OCI-LY3 (cell line): ENCODE results near the gene L3MBTL4.
"Not testable (repeated sequence)": the region's sequence is repeated elsewhere in the genome, so short reads cannot be mapped to it uniquely, and the experiment has no call there.

Experiments used
- H2AFZ ChIP-seq: fragments of 200-600, 300-600 bp; shearing (Covaris generic); 2 replicates; pipeline ENCODE4 v1.6.0; 2014; ENCODE audit warnings: antibody characterized with exemption, low read depth, low read length
- H3K27ac ChIP-seq: fragments of 200-600, 300-600 bp; sonication (generic); 2 replicates; pipeline ENCODE4 v1.5.1; 2014; ENCODE audit warnings: mild to moderate bottlenecking, low read length, moderate library complexity, mixed read lengths
- H3K27me3 ChIP-seq: fragments of 200-600, 300-600 bp; sonication (generic); 2 replicates; pipeline ENCODE4 v1.6.1; 2014; ENCODE audit warnings: low read depth, low read length, mixed read lengths
- H3K36me3 ChIP-seq: fragments of 200-600, 300-600 bp; sonication (generic); replicated peaks from 2 replicates; pipeline ENCODE3; 2014; ENCODE audit warnings: low read depth, low read length, mixed read lengths
- H3K4me1 ChIP-seq: fragments of 300-600, 200-600 bp; sonication (generic); 2 replicates; pipeline ENCODE4 v1.6.1; 2014; ENCODE audit warnings: low read length, mixed read lengths
- H3K4me2 ChIP-seq: fragments of 200-600, 300-600 bp; sonication (generic); 2 replicates; pipeline ENCODE4 v1.6.1; 2014; ENCODE audit warnings: low read length, mixed read lengths
- H3K4me3 ChIP-seq: fragments of 300-600, 200-600 bp; sonication (generic); 2 replicates; pipeline ENCODE4 v1.5.1; 2014; ENCODE audit warnings: antibody characterized with exemption, mild to moderate bottlenecking, low read length, moderate library complexity
- H3K79me2 ChIP-seq: fragments of 300-600, 200-600 bp; shearing (Covaris generic); 2 replicates; pipeline ENCODE4 v1.6.1; 2014; ENCODE audit warnings: mild to moderate bottlenecking, low read length, mixed read lengths
- H3K9ac ChIP-seq: fragments of 300-600, 200-600 bp; shearing (Covaris generic); 2 replicates; pipeline ENCODE4 v1.6.0; 2014; ENCODE audit warnings: mild to moderate bottlenecking, low read length, moderate library complexity
- H3K9me3 ChIP-seq: fragments of 200-600, 300-600 bp; shearing (Covaris generic); 2 replicates; pipeline ENCODE4 v1.6.1; 2014; ENCODE audit warnings: low read length, mixed read lengths; ENCODE audit not compliant: insufficient read depth
- H4K20me1 ChIP-seq: fragments of 200-600, 300-600 bp; sonication (generic); 2 replicates; pipeline ENCODE4 v1.6.1; 2016; ENCODE audit warnings: low read length, mixed read lengths; ENCODE audit not compliant: insufficient read depth
- CTCF ChIP-seq: fragments of 200-600, 300-600 bp; sonication (generic); IDR thresholded peaks from 2 replicates; pipeline ENCODE4 v1.5.1; 2014; ENCODE audit warnings: antibody characterized with exemption, low read length, low read depth
- EZH2phosphoT487 ChIP-seq: fragments of 200-600 bp; shearing (Covaris generic); IDR thresholded peaks from 2 replicates; pipeline ENCODE4 v1.6.1; 2018; ENCODE audit warnings: antibody characterized with exemption, mixed run types, low read depth

The L3MBTL4 gene

GRCh38 chr18:6269660-6270332, 144.9 kb downstream of the L3MBTL4 start:
- Histone ChIP-seq H3K27me3 (no peaks in the 10 kb centered on the region), H3K4me2 (no peak overlapping the region), H4K20me1 (no peaks in the 10 kb centered on the region), H3K36me3 (no peaks in the 10 kb centered on the region), H3K9ac (no peak overlapping the region), H3K4me3 (no peak overlapping the region), H2AFZ (no peak overlapping the region), H3K4me1 (no peaks in the 10 kb centered on the region), H3K27ac (no peak overlapping the region), H3K9me3 (no peaks in the 10 kb centered on the region), H3K79me2 (no peaks in the 10 kb centered on the region)
- TF ChIP-seq CTCF (no peak), EZH2phosphoT487 (no peak)

GRCh38 chr18:6266212-6266611, 148.5 kb downstream of the L3MBTL4 start:
- TF ChIP-seq CTCF (no peak), EZH2phosphoT487 (no peak)
- Histone ChIP-seq H4K20me1 (no peaks in the 10 kb centered on the region), H3K4me3 (no peak overlapping the region), H3K4me1 (no peaks in the 10 kb centered on the region), H3K79me2 (no peaks in the 10 kb centered on the region), H3K9me3 (no peaks in the 10 kb centered on the region), H3K4me2 (no peak overlapping the region), H2AFZ (no peak overlapping the region), H3K9ac (no peak overlapping the region), H3K27me3 (no peaks in the 10 kb centered on the region), H3K36me3 (no peaks in the 10 kb centered on the region), H3K27ac (no peak overlapping the region)

GRCh38 chr18:6261938-6262337, 152.8 kb downstream of the L3MBTL4 start:
- no peak overlapping the region for H3K27ac ChIP-seq
- H3K9ac ChIP-seq: no peak overlapping the region
- H3K4me3 ChIP-seq: no peak overlapping the region
- no peaks in the 10 kb centered on the region for H4K20me1 ChIP-seq
- no peak overlapping the region for H2AFZ ChIP-seq
- no peaks in the 10 kb centered on the region for H3K79me2 ChIP-seq
- no peaks in the 10 kb centered on the region for H3K9me3 ChIP-seq
- H3K4me2 ChIP-seq: no peak overlapping the region
- TF ChIP-seq EZH2phosphoT487 (no peak), CTCF (no peak)
- no peaks in the 10 kb centered on the region for H3K36me3 ChIP-seq
- no peaks in the 10 kb centered on the region for H3K27me3 ChIP-seq
- no peaks in the 10 kb centered on the region for H3K4me1 ChIP-seq

- H3K27ac ChIP-seq, H3K9ac ChIP-seq, H3K9me3 ChIP-seq, H3K27me3 ChIP-seq, H3K36me3 ChIP-seq, H3K4me3 ChIP-seq, H3K4me2 ChIP-seq, H3K4me1 ChIP-seq, H3K79me2 ChIP-seq, H4K20me1 ChIP-seq, H2AFZ ChIP-seq: not testable (repeated sequence)
These were observed 155.4 kb downstream of the L3MBTL4 start for GRCh38 chr18:6259324-6259723.

- Histone ChIP-seq H3K79me2 (no peaks in the 10 kb centered on the region), H3K9ac (no peak overlapping the region), H4K20me1 (no peaks in the 10 kb centered on the region), H3K4me2 (no peak overlapping the region), H3K4me3 (no peak overlapping the region), H3K4me1 (no peaks in the 10 kb centered on the region), H3K36me3 (no peaks in the 10 kb centered on the region), H3K27ac (no peak overlapping the region), H2AFZ (no peak overlapping the region), H3K27me3 (no peaks in the 10 kb centered on the region), H3K9me3 (no peaks in the 10 kb centered on the region)
- TF ChIP-seq EZH2phosphoT487 (no peak), CTCF (no peak)
These were observed 156.8 kb downstream of the L3MBTL4 start for GRCh38 chr18:6257950-6258349.
